A673 (cell line): ENCODE data around the gene NRG4. TPM values are rescaled to one million over a fixed set of nuclear protein-coding genes. Genes with fewer than 3 reads are reported as not detected.

Source experiments
- BruUV-seq: library from RNA; stranded (reverse); fragments of 400-500 nt; replicated peaks from 2 replicates; lab custom pipeline; 2021; lab: Mats Ljungman, UMichigan
- CTCF ChIA-PET: fragments of 300-600 bp; sonication (Branson Sonifier 250); formaldehyde crosslinking; loops from one replicate; lab custom pipeline; 2022; ENCODE audit warnings: antibody characterized with exemption; lab: Charles Lee
- POLR2A ChIA-PET: fragments of 300-600 bp; sonication (Branson Sonifier 250); formaldehyde crosslinking; loops from one replicate; lab custom pipeline; 2022; ENCODE audit warnings: antibody characterized with exemption; ENCODE audit not compliant: low non-redundant PET; lab: Charles Lee
- DNase-seq: peaks from one replicate; pipeline ENCODE4 v3.0.0-alpha.2; 2015; ENCODE audit warnings: low spot score
- H3K27ac ChIP-seq: fragments of 200-600 bp; sonication (generic); 2 replicates; pipeline ENCODE4 v1.5.1; 2016; ENCODE audit warnings: mixed run types, low read depth, mild to moderate bottlenecking, mixed read lengths, antibody characterized with exemption, low read length; ENCODE audit not compliant: poor library complexity, severe bottlenecking
- H3K27me3 ChIP-seq: fragments of 200-600 bp; sonication (generic); replicated peaks from 2 replicates; pipeline ENCODE4 v1.6.1; 2017; ENCODE audit warnings: mixed run types, low read depth, mild to moderate bottlenecking, mixed read lengths, antibody characterized with exemption, low read length; ENCODE audit not compliant: insufficient read depth, poor library complexity
- H3K36me3 ChIP-seq: fragments of 200-600 bp; sonication (generic); 2 replicates; pipeline ENCODE4 v1.6.1; 2016; ENCODE audit warnings: mixed run types, mild to moderate bottlenecking, mixed read lengths, antibody characterized with exemption, low read length; ENCODE audit not compliant: insufficient read depth, poor library complexity, severe bottlenecking
- H3K4me1 ChIP-seq: fragments of 200-600 bp; sonication (generic); 2 replicates; pipeline ENCODE4 v1.6.1; 2017; ENCODE audit warnings: mixed run types, mild to moderate bottlenecking, mixed read lengths, antibody characterized with exemption, low read length; ENCODE audit not compliant: insufficient read depth, poor library complexity, severe bottlenecking
- H3K4me3 ChIP-seq: fragments of 200-600 bp; sonication (generic); 2 replicates; pipeline ENCODE4 v1.5.1; 2016; ENCODE audit warnings: low read depth, mixed run types, mild to moderate bottlenecking, mixed read lengths, low read length; ENCODE audit not compliant: poor library complexity, severe bottlenecking
- H3K9me3 ChIP-seq: fragments of 200-600 bp; sonication (generic); 2 replicates; pipeline ENCODE4 v1.6.1; 2016; ENCODE audit warnings: mixed run types, low read depth, mild to moderate bottlenecking, mixed read lengths, antibody characterized with exemption, low read length; ENCODE audit not compliant: poor library complexity, severe bottlenecking
- CTCF ChIP-seq: fragments of 300-800, 200-600 bp; sonication (generic); conservative IDR thresholded peaks from 2 replicates; pipeline ENCODE4 v1.5.1; 2017; ENCODE audit warnings: low read depth, mild to moderate bottlenecking, antibody characterized with exemption, low read length, moderate library complexity, mixed read lengths
- EZH2 ChIP-seq: fragments of 200-600 bp; sonication (generic); IDR thresholded peaks from 2 replicates; pipeline ENCODE4 v1.6.1; 2017; ENCODE audit warnings: borderline replicate concordance, low read depth, mild to moderate bottlenecking, mixed read lengths, antibody characterized with exemption, low read length; ENCODE audit not compliant: poor library complexity, severe bottlenecking
- intact Hi-C: fragments of 100-400 bp; cut with micrococcal nuclease; formaldehyde crosslinking; loops from one replicate; pipeline ENCODE4 v1.10.0; 2022; ENCODE audit not compliant: unreplicated experiment
- total RNA-seq: library from RNA; stranded (reverse); gene quantifications from 2 replicates; pipeline ENCODE4 v1.2.3, GENCODE V29; 2021

Gene NRG4
- total RNA-seq, 1 experiment from 2014 or later = not detected

GRCh38 chr15:75955720-75956119 is 56.5 kb downstream of the NRG4 start:
- CTCF ChIA-PET = interaction anchor here (0.7 kb wide), 2 partner anchors 27 to 184 kb away, joined by 4 to 8 read pairs; no protein-coding TSS in a partner anchor
- no TSS peak for BruUV-seq

GRCh38 chr15:75952525-75952924 is 59.7 kb downstream of the NRG4 start:
- Histone ChIP-seq H3K9me3 (no peaks in the 10 kb centered on the region), H3K27ac (no peak overlapping the region), H3K36me3 (no peaks in the 10 kb centered on the region), H3K4me3 (no peak overlapping the region), H3K27me3 (peaks cover 7% of the 10 kb centered on the region), H3K4me1 (no peaks in the 10 kb centered on the region)
- ChIA-PET CTCF (no interaction called here), POLR2A (no interaction called here)
- DNase-seq = no peak
- no TSS peak for BruUV-seq
- intact Hi-C loops = no loop called here
- no peak for TF ChIP-seq CTCF

More at GRCh38 chr15:75955720-75956119, 56.5 kb downstream of the NRG4 start:
- H3K27me3 ChIP-seq = peaks cover 7% of the 10 kb centered on the region
- intact Hi-C loops = no loop called here
- no peak overlapping the region for H3K27ac ChIP-seq
- POLR2A ChIA-PET = no interaction called here
- no peak overlapping the region for H3K4me3 ChIP-seq
- H3K4me1 ChIP-seq = no peaks in the 10 kb centered on the region
- no peaks in the 10 kb centered on the region for H3K36me3 ChIP-seq
- TF ChIP-seq EZH2 = no peak
- no peak for TF ChIP-seq CTCF
- DNase-seq = no peak
- H3K9me3 ChIP-seq = no peaks in the 10 kb centered on the region

DNA sequence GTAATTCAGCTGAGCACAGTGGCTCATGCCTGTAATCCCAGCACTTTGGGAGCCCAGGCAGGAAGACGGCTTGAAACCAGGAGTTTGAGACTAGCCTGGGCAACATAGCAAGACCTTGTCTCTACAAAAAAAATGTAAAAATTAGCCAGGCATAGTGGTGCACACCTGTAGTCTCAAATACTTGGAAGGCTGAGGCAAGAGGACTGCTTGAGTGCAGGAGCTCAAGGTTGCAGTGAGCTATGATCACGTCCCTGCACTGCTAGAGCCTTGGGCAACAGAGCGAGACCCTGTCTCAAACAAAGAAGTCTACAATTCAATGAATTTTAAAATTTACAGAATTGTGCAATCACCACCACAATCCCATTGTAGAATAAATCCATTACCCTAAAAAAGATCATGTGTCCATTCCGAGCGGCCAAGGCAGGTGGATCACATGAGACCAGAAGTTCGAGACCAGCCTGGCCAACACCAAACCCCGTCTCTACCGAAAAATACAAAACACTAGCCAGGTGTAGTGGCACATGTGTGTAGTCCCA is 63.4 kb downstream of the NRG4 start:
- POLR2A ChIA-PET = no interaction called here
- H3K27ac ChIP-seq = no peak overlapping the region
- TF ChIP-seq CTCF = no peak
- no peak for TF ChIP-seq EZH2
- H3K36me3 ChIP-seq = no peaks in the 10 kb centered on the region
- H3K4me1 ChIP-seq = no peaks in the 10 kb centered on the region
- no peak for DNase-seq
- no peaks in the 10 kb centered on the region for H3K9me3 ChIP-seq
- no peaks in the 10 kb centered on the region for H3K27me3 ChIP-seq
- no peak overlapping the region for H3K4me3 ChIP-seq
- CTCF ChIA-PET = no interaction called here
- no TSS peak for BruUV-seq
- intact Hi-C loops = no loop called here
